Endothelial cell of umbilical vein (primary cell): ENCODE data around the gene TMEM106C. TPM values are rescaled to one million over a fixed set of nuclear protein-coding genes. Genes with fewer than 3 reads are reported as not detected.
"Not testable (repeated sequence)": the region's sequence is repeated elsewhere in the genome, so short reads cannot be mapped to it uniquely, and the experiment has no call there.

Experiments
- BruUV-seq: library from RNA; stranded (reverse); fragments of 400-500 nt; replicated peaks from 2 replicates; lab custom pipeline; 2021; lab: Mats Ljungman, UMichigan
- CTCF ChIA-PET: fragments of 300-600, 350-600 bp; sonication (Branson Sonifier 250); formaldehyde crosslinking; loops from one replicate; lab custom pipeline; 2021; ENCODE audit warnings: antibody characterized with exemption, inconsistent platforms; lab: Charles Lee
- POLR2A ChIA-PET: fragments of 300-600, 350-600 bp; sonication (Branson Sonifier 250); formaldehyde crosslinking; loops from one replicate; lab custom pipeline; 2021; ENCODE audit warnings: antibody characterized with exemption, inconsistent platforms; lab: Charles Lee
- DNase-seq: peaks from one replicate; pipeline ENCODE4 v3.0.0-alpha.2; 2011; ENCODE audit warnings: low read depth, low spot score
- FAIRE-seq: peaks from 2 replicates; lab custom pipeline; 2011; peaks lifted over from hg19 to GRCh38; lab: Jason Lieb, UNC
- H2AFZ ChIP-seq: 2 replicates; pipeline ENCODE4 v1.6.0; 2012; ENCODE audit warnings: low read depth, low read length, control low read depth, inconsistent platforms
- H3K27ac ChIP-seq: 2 replicates; pipeline ENCODE4 v1.5.1; 2011; ENCODE audit warnings: low read depth, mild to moderate bottlenecking, control low read depth, low read length, moderate library complexity; ENCODE audit not compliant: insufficient read depth
- H3K27me3 ChIP-seq, 2 experiments: 2 replicates each; pipeline versions ENCODE4 v1.6.0 to v1.6.1; 2011; ENCODE audit warnings: low read length in 2 of 2, mixed read lengths in 1 of 2; ENCODE audit not compliant: control insufficient read depth in 2 of 2, insufficient read depth in 2 of 2
- H3K36me3 ChIP-seq, 2 experiments: 2 replicates in 1 of 2; 3 replicates in 1 of 2; pipeline ENCODE4 v1.5.1; 2011; ENCODE audit warnings: low read length in 2 of 2, mild to moderate bottlenecking in 1 of 2, moderate library complexity in 1 of 2; ENCODE audit not compliant: control insufficient read depth in 2 of 2, insufficient read depth in 2 of 2; ENCODE audit errors: extremely low read depth in 1 of 2
- H3K4me1 ChIP-seq: 3 replicates; pipeline ENCODE4 v1.5.1; 2011; ENCODE audit warnings: mild to moderate bottlenecking, low read length; ENCODE audit not compliant: control insufficient read depth, insufficient read depth; ENCODE audit errors: extremely low read depth
- H3K4me2 ChIP-seq: 2 replicates; pipeline ENCODE4 v1.6.1; 2011; ENCODE audit warnings: low read length, control low read depth, mixed read lengths; ENCODE audit not compliant: insufficient read depth
- H3K4me3 ChIP-seq, 3 experiments: fragments of 200-600 bp in 1 of 3; sonication (generic), shearing (Covaris generic) in 1 of 3; replicated peaks in 1 of 3; 2 replicates each; pipeline ENCODE4 v1.5.1; 2011 to 2016; ENCODE audit warnings: control low read depth in 3 of 3, low read length in 3 of 3, mild to moderate bottlenecking in 2 of 3, inconsistent platforms in 1 of 3, low read depth in 1 of 3, moderate library complexity in 1 of 3; ENCODE audit not compliant: insufficient read depth in 1 of 3
- H3K79me2 ChIP-seq: 2 replicates; pipeline ENCODE4 v1.6.0; 2012; ENCODE audit warnings: low read length, inconsistent platforms; ENCODE audit not compliant: control insufficient read depth, insufficient read depth
- H3K9ac ChIP-seq: replicated peaks from 2 replicates; pipeline ENCODE3; 2011; ENCODE audit warnings: low read length, control low read depth; ENCODE audit not compliant: insufficient read depth; ENCODE audit errors: extremely low read depth
- H3K9me1 ChIP-seq: replicated peaks from 3 replicates; pipeline ENCODE4 v1.6.0; 2011; ENCODE audit warnings: mild to moderate bottlenecking, low read length; ENCODE audit not compliant: control insufficient read depth, insufficient read depth; ENCODE audit errors: extremely low read depth
- H3K9me3 ChIP-seq: replicated peaks from 2 replicates; pipeline ENCODE4 v1.5.1; 2012; ENCODE audit warnings: low read length, inconsistent platforms; ENCODE audit not compliant: control insufficient read depth, insufficient read depth
- H4K20me1 ChIP-seq: replicated peaks from 2 replicates; pipeline ENCODE3; 2011; ENCODE audit warnings: mild to moderate bottlenecking, low read length; ENCODE audit not compliant: control insufficient read depth, insufficient read depth; ENCODE audit errors: extremely low read depth
- EZH2 ChIP-seq: IDR thresholded peaks from 2 replicates; pipeline ENCODE4 v1.6.1; 2012; ENCODE audit warnings: borderline replicate concordance, low read depth, mild to moderate bottlenecking, moderate library complexity, low read length, inconsistent platforms; ENCODE audit not compliant: severe bottlenecking
- FOS ChIP-seq: IDR thresholded peaks from 2 replicates; pipeline ENCODE4 v1.6.1; 2011; ENCODE audit warnings: mild to moderate bottlenecking, low read length, moderate library complexity, borderline replicate concordance; ENCODE audit not compliant: insufficient read depth
- GATA2 ChIP-seq: IDR thresholded peaks from 2 replicates; pipeline ENCODE4 v1.7.0; 2011; ENCODE audit warnings: low read depth, mild to moderate bottlenecking, moderate library complexity, mixed read lengths, low read length; ENCODE audit not compliant: insufficient read length, insufficient read depth
- JUN ChIP-seq: IDR thresholded peaks from 2 replicates; pipeline ENCODE4 v1.6.1; 2011; ENCODE audit warnings: borderline replicate concordance, low read depth; ENCODE audit not compliant: insufficient read length, insufficient read depth
- MYC ChIP-seq: IDR thresholded peaks from one replicate; pipeline ENCODE4 v1.6.1; 2011; ENCODE audit warnings: mild to moderate bottlenecking, low read depth, low read length
- POLR2A ChIP-seq: IDR thresholded peaks from 2 replicates; pipeline ENCODE4 v1.6.1; 2012; ENCODE audit warnings: low read depth, mild to moderate bottlenecking, control low read depth, low read length
- POLR2AphosphoS5 ChIP-seq: IDR thresholded peaks from 2 replicates; pipeline ENCODE4 v1.6.1; 2012; ENCODE audit warnings: low read depth, mild to moderate bottlenecking, control low read depth, low read length, moderate library complexity; ENCODE audit not compliant: insufficient read depth
- dilution Hi-C: fragments of 300-500 bp; cut with MboI; formaldehyde crosslinking; loops from one replicate; pipeline ENCODE4 v1.15.0; 2019; ENCODE audit warnings: low sequenced_read_pairs; ENCODE audit not compliant: extremely low pct_ligation_motif_present
- intact Hi-C: fragments of 100-400 bp; cut with micrococcal nuclease; formaldehyde crosslinking; loops from one replicate; pipeline ENCODE4 v1.10.0; 2022
- polyA plus RNA-seq, 4 experiments: library from polyadenylated mRNA; depleted of rRNA in 3 of 4; stranded (reverse) in 3 of 4; unstranded in 1 of 4; fragments of >200 nt; gene quantifications; 2 replicates each; pipeline versions ENCODE4 v1.2.1 to v1.2.3, GENCODE V29; 2011 to 2012; ENCODE audit warnings: missing spikeins in 1 of 4
- total RNA-seq: library from RNA; stranded (reverse); gene quantifications from 2 replicates; pipeline ENCODE4 v1.2.3, GENCODE V29; 2021
- TF ChIP-seq, protein P1 (sequence below), 2 donors: IDR thresholded peaks; 1 replicate in 1 of 2; 2 replicates in 1 of 2; pipeline ENCODE4 v1.5.1; 2011; ENCODE audit warnings: low read length in 2 of 2, mild to moderate bottlenecking in 2 of 2, moderate library complexity in 2 of 2, control low read depth in 1 of 2, inconsistent platforms in 1 of 2, low read depth in 1 of 2; ENCODE audit not compliant: insufficient read depth in 1 of 2; ENCODE audit errors: extremely low read depth in 1 of 2
- TF ChIP-seq, protein P2 (sequence below): IDR thresholded peaks from 2 replicates; pipeline ENCODE4 v1.6.1; 2011; ENCODE audit not compliant: insufficient read depth, insufficient read length

Gene TMEM106C
- total and polyA plus RNA-seq, 2 donors (not counting 3 experiments of a cell fraction or from before 2014, with no cell fraction given), result 84.4 to 148 TPM

- Histone ChIP-seq H3K9ac (no peak overlapping the region), H3K4me1 (no peaks in the 10 kb centered on the region), H3K9me1 (no peaks in the 10 kb centered on the region), H4K20me1 (no peaks in the 10 kb centered on the region), H2AFZ (no peak overlapping the region), H3K79me2 (no peaks in the 10 kb centered on the region), H3K36me3 (no peaks in the 10 kb centered on the region), H3K27me3 (peaks cover 5 to 15% of the 10 kb centered on the region in 2 experiments), H3K9me3 (no peaks in the 10 kb centered on the region), H3K27ac (no peak overlapping the region), H3K4me3 (no peak overlapping the region), H3K4me2 (no peak overlapping the region)
- ChIA-PET CTCF (interaction anchor here (5.3 kb wide), 1 partner anchor 8 kb away, joined by 35 read pairs; the partner anchor contains the start of gene TMEM106C), POLR2A (no interaction called here)
- dilution Hi-C loops (no loop called here), intact Hi-C loops (no loop called here)
- TF ChIP-seq, protein P1, sequence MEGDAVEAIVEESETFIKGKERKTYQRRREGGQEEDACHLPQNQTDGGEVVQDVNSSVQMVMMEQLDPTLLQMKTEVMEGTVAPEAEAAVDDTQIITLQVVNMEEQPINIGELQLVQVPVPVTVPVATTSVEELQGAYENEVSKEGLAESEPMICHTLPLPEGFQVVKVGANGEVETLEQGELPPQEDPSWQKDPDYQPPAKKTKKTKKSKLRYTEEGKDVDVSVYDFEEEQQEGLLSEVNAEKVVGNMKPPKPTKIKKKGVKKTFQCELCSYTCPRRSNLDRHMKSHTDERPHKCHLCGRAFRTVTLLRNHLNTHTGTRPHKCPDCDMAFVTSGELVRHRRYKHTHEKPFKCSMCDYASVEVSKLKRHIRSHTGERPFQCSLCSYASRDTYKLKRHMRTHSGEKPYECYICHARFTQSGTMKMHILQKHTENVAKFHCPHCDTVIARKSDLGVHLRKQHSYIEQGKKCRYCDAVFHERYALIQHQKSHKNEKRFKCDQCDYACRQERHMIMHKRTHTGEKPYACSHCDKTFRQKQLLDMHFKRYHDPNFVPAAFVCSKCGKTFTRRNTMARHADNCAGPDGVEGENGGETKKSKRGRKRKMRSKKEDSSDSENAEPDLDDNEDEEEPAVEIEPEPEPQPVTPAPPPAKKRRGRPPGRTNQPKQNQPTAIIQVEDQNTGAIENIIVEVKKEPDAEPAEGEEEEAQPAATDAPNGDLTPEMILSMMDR (IDR thresholded peaks at IDR 0.05; ENCODE audit: extremely low read depth in 1 of 2, insufficient read depth in 1 of 2, low read depth in 1 of 2, low read length in 2 of 2), result no peak
- TF ChIP-seq JUN (no peak), MYC (no peak), POLR2AphosphoS5 (no peak), GATA2 (no peak), FOS (no peak), POLR2A (no peak), EZH2 (no peak)
- TF ChIP-seq, protein P2, sequence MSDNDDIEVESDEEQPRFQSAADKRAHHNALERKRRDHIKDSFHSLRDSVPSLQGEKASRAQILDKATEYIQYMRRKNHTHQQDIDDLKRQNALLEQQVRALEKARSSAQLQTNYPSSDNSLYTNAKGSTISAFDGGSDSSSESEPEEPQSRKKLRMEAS, result no peak
- BruUV-seq, result no TSS peak
- FAIRE-seq (no peak), DNase-seq (no peak)
Measured at GRCh38 chr12:47955059-47955458, 8.3 kb upstream of the TMEM106C start.

DNA sequence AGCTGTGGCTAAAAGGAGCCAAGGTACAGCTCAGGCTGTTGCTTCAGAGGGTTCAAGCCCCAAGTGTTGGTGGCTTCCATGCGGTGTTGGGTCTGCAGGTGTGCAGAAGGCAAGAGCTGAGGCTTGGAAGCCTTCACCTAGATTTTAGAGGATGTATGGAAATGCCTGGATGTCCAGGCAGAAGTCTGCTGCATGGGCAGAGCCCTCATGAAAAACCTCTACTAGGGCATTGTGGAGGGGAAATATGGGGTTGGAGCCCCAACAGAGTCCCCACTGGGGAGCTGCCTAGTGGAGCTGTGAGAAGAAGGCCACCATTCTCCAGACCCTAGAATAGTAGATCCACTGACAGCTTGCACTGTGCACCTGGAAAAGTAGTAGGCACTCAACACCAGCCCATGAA lies 5.7 kb upstream of the TMEM106C start:
- FAIRE-seq, H3K4me1 ChIP-seq, dilution Hi-C loops, H3K36me3 ChIP-seq, H3K79me2 ChIP-seq, H2AFZ ChIP-seq, H3K27ac ChIP-seq, H3K9me3 ChIP-seq, H4K20me1 ChIP-seq, POLR2A ChIA-PET, intact Hi-C loops, BruUV-seq, H3K9me1 ChIP-seq, H3K4me3 ChIP-seq, H3K9ac ChIP-seq, H3K4me2 ChIP-seq, DNase-seq: not testable (repeated sequence)
- H3K27me3 ChIP-seq, result peaks cover 5 to 14% of the 10 kb centered on the region in 2 experiments
- CTCF ChIA-PET, result interaction anchor here (2.0 kb wide), 1 partner anchor 8 kb away, joined by 10 read pairs; no protein-coding TSS in a partner anchor
